Measurements from ENCODE around the gene TSPAN9. TPM values are rescaled to one million over a fixed set of nuclear protein-coding genes. Genes with fewer than 3 reads are reported as not detected.

The TSPAN9 gene
- total RNA-seq, 2 donors from 2014 or later, result 39.5 to 50.2 TPM

GRCh38 chr12:3316776-3317480 is 239.7 kb downstream of the TSPAN9 start:
- Histone ChIP-seq H3K36me3 (no peaks in the 10 kb centered on the region), H3K4me3 (no peak overlapping the region), H3K9me3 (no peaks in the 10 kb centered on the region), H3K27me3 (replicated peaks; ENCODE audit: insufficient read depth) (no peaks in the 10 kb centered on the region), H3K27ac (no peak overlapping the region), H3K4me1 (ENCODE audit: control insufficient read depth in 1 of 2, low read depth in 2 of 2) (peaks cover 0 to 10% of the 10 kb centered on the region in 2 donors)
- ATAC-seq (ENCODE audit: insufficient number of reproducible peaks, low FRiP score, low read depth) (no peak), DNase-seq (ENCODE audit: low spot score) (no peak)
- no peak for TF ChIP-seq CTCF (IDR thresholded peaks at IDR 0.05)

- Histone ChIP-seq H3K27me3 (replicated peaks; ENCODE audit: insufficient read depth) (no peaks in the 10 kb centered on the region), H3K4me3 (no peak overlapping the region), H3K4me1 (ENCODE audit: control insufficient read depth in 1 of 2, low read depth in 2 of 2) (peaks cover 0 to 10% of the 10 kb centered on the region in 2 donors), H3K36me3 (no peaks in the 10 kb centered on the region), H3K9me3 (no peaks in the 10 kb centered on the region), H3K27ac (no peak overlapping the region)
- no peak for TF ChIP-seq CTCF (IDR thresholded peaks at IDR 0.05)
- DNase-seq (ENCODE audit: low spot score) (no peak), ATAC-seq (ENCODE audit: insufficient number of reproducible peaks, low FRiP score, low read depth) (no peak)
These were observed 240.3 kb downstream of the TSPAN9 start for GRCh38 chr12:3317481-3317815.

- Histone ChIP-seq H3K36me3 (no peaks in the 10 kb centered on the region), H3K27ac (no peak overlapping the region), H3K4me1 (ENCODE audit: control insufficient read depth in 1 of 2, low read depth in 2 of 2) (peaks cover 0 to 10% of the 10 kb centered on the region in 2 donors), H3K4me3 (no peak overlapping the region), H3K27me3 (replicated peaks; ENCODE audit: insufficient read depth) (no peaks in the 10 kb centered on the region), H3K9me3 (no peaks in the 10 kb centered on the region)
- DNase-seq (ENCODE audit: low spot score) (no peak), ATAC-seq (ENCODE audit: insufficient number of reproducible peaks, low FRiP score, low read depth) (no peak)
- TF ChIP-seq CTCF (IDR thresholded peaks at IDR 0.05), result no peak
These were observed 240.8 kb downstream of the TSPAN9 start for GRCh38 chr12:3317841-3318501.

GRCh38 chr12:3319723-3320492 is 242.7 kb downstream of the TSPAN9 start:
- H3K4me3 ChIP-seq, result no peak overlapping the region
- no peak for ATAC-seq (ENCODE audit: insufficient number of reproducible peaks, low FRiP score, low read depth)

More at GRCh38 chr12:3319723-3320492, 242.7 kb downstream of the TSPAN9 start:
- no peak for DNase-seq (ENCODE audit: low spot score)
- H3K27me3 ChIP-seq (replicated peaks; ENCODE audit: insufficient read depth), result no peaks in the 10 kb centered on the region
- TF ChIP-seq CTCF (IDR thresholded peaks at IDR 0.05), result no peak
- no peak overlapping the region for H3K27ac ChIP-seq
- H3K4me1 ChIP-seq (ENCODE audit: control insufficient read depth in 1 of 2, low read depth in 2 of 2), result peaks cover 0 to 8% of the 10 kb centered on the region in 2 donors
- H3K36me3 ChIP-seq, result no peaks in the 10 kb centered on the region
- no peaks in the 10 kb centered on the region for H3K9me3 ChIP-seq

Data from thoracic aorta (tissue), 2 donors.